ENCODE measurements around the gene IKZF5.
A peak's percentile ranks its signal among the peaks of the same experiment; 100 is the strongest.

IKZF5 gene

GRCh38 chr10:122980209-122981065 is 28.2 kb downstream of the IKZF5 start, which contains the start of gene PSTK (continued):
- TF ChIP-seq ZNF280D (tag by site-specific recombination; IDR thresholded peaks at IDR 0.05), result no peak
- TF ChIP-seq ZNF548 (tag by site-specific recombination; IDR thresholded peaks at IDR 0.05), result no peak
- TF ChIP-seq ZBTB21 (tag by site-specific recombination; IDR thresholded peaks at IDR 0.05), result peak; percentile 99
- TF ChIP-seq HOXA7 (CRISPR knock-in tag; IDR thresholded peaks at IDR 0.05; ENCODE audit: borderline replicate concordance), result no peak
- no peak for TF ChIP-seq ZFP41 (tag by site-specific recombination; IDR thresholded peaks at IDR 0.05; ENCODE audit: borderline replicate concordance)
- no peak for TF ChIP-seq ZNF302 (tag by site-specific recombination; IDR thresholded peaks at IDR 0.05; ENCODE audit: low read depth)
- no peak for TF ChIP-seq ZNF404 (tag by site-specific recombination; IDR thresholded peaks at IDR 0.05)
- TF ChIP-seq ZNF777 (tag by site-specific recombination; IDR thresholded peaks at IDR 0.05; ENCODE audit: borderline replicate concordance), result peak; percentile 66; the same call in 1 of the 2 replicates
- TF ChIP-seq ZNF670 (tag by site-specific recombination; IDR thresholded peaks at IDR 0.05; ENCODE audit: low read depth), result no peak
- 0 out of 2 replicates have a peak, but pooled peaks have one; percentile 41 for TF ChIP-seq REPIN1 (tag by site-specific recombination; IDR thresholded peaks at IDR 0.05; ENCODE audit: low read depth)
- TF ChIP-seq ZNF529 (tag by site-specific recombination; IDR thresholded peaks at IDR 0.05; ENCODE audit: insufficient replicate concordance), result no peak
- no peak for TF ChIP-seq ZNF362 (tag by site-specific recombination; IDR thresholded peaks at IDR 0.05)
- TF ChIP-seq ZNF621 (tag by site-specific recombination; IDR thresholded peaks at IDR 0.05), result no peak
- TF ChIP-seq ZSCAN30 (tag by site-specific recombination; IDR thresholded peaks at IDR 0.05), result peak; percentile 82
- peak; percentile 49; the same call in 1 of the 2 replicates for TF ChIP-seq ZIC2 (tag by site-specific recombination; IDR thresholded peaks at IDR 0.05)
- TF ChIP-seq SCRT2 (tag by site-specific recombination; IDR thresholded peaks at IDR 0.05), result peak; percentile 50
- peak; percentile 86; the same call in 1 of the 2 replicates for TF ChIP-seq BCL11B (tag by site-specific recombination; IDR thresholded peaks at IDR 0.05; ENCODE audit: low read depth)
- no peak for TF ChIP-seq ZNF132 (tag by site-specific recombination; IDR thresholded peaks at IDR 0.05; ENCODE audit: borderline replicate concordance)
- peak; percentile 78 for TF ChIP-seq ZNF600 (tag by site-specific recombination; IDR thresholded peaks at IDR 0.05)
- TF ChIP-seq ZSCAN4 (tag by site-specific recombination; IDR thresholded peaks at IDR 0.05), result peak; percentile 59; the same call in 1 of the 2 replicates
- TF ChIP-seq ZNF704 (tag by site-specific recombination; IDR thresholded peaks at IDR 0.05), result no peak
- no peak for TF ChIP-seq ZNF701 (tag by site-specific recombination; IDR thresholded peaks at IDR 0.05)
- TF ChIP-seq ZNF776 (tag by site-specific recombination; IDR thresholded peaks at IDR 0.05; ENCODE audit: borderline replicate concordance), result no peak
- peak; percentile 92 for TF ChIP-seq ZNF335 (tag by site-specific recombination; conservative IDR thresholded peaks at IDR 0.05)
- peak; percentile 56 for TF ChIP-seq ZBTB8A (tag by site-specific recombination; IDR thresholded peaks at IDR 0.05)
- TF ChIP-seq ZNF416 (tag by site-specific recombination; IDR thresholded peaks at IDR 0.05), result no peak
- no peak for TF ChIP-seq ZNF433 (tag by site-specific recombination; IDR thresholded peaks at IDR 0.05; ENCODE audit: low read depth)
- TF ChIP-seq ZNF10 (tag by site-specific recombination; IDR thresholded peaks at IDR 0.05), result no peak
- TF ChIP-seq ZNF138 (tag by site-specific recombination; IDR thresholded peaks at IDR 0.05; ENCODE audit: borderline replicate concordance), result no peak
- no peak for TF ChIP-seq ZNF623 (tag by site-specific recombination; IDR thresholded peaks at IDR 0.05)
- peak; percentile 33; the same call in 1 of the 2 replicates for TF ChIP-seq OSR2 (tag by site-specific recombination; IDR thresholded peaks at IDR 0.05)
- no peak for TF ChIP-seq ZNF155 (tag by site-specific recombination; IDR thresholded peaks at IDR 0.05)
- no peak for TF ChIP-seq ZSCAN16 (tag by site-specific recombination; IDR thresholded peaks at IDR 0.05)
- TF ChIP-seq ZNF629 (tag by site-specific recombination; IDR thresholded peaks at IDR 0.05), result peak; percentile 100
- no peak for TF ChIP-seq ZNF266 (tag by site-specific recombination; IDR thresholded peaks at IDR 0.05; ENCODE audit: low read depth)
- no peak for TF ChIP-seq ZNF585B (tag by site-specific recombination; IDR thresholded peaks at IDR 0.05)

Data from HEK293 (cell line).